HepG2 (cell line): ENCODE measurements around the gene OST4. TPM values are rescaled to one million over a fixed set of nuclear protein-coding genes. Genes with fewer than 3 reads are reported as not detected.

Source experiments
- ARID5B ChIP-seq: IDR thresholded peaks from 2 replicates; pipeline ENCODE4 v1.4.0; 2020; ENCODE audit warnings: mild to moderate bottlenecking, missing genetic modification reagents
- CENPX ChIP-seq: sonication (generic); formaldehyde crosslinking; IDR thresholded peaks from 2 replicates; pipeline ENCODE4 v1.9.0; 2021; ENCODE audit warnings: mild to moderate bottlenecking, missing genetic modification reagents, moderate library complexity
- ERF ChIP-seq: IDR thresholded peaks from 2 replicates; pipeline ENCODE4 v1.6.1; 2018; ENCODE audit warnings: missing biosample characterization, missing genetic modification reagents
- FOXA3 ChIP-seq: IDR thresholded peaks from 2 replicates; pipeline ENCODE4 v1.6.1; 2016; ENCODE audit warnings: missing genetic modification reagents, missing compliant biosample characterization
- FOXJ3 ChIP-seq: sonication (generic); formaldehyde crosslinking; IDR thresholded peaks from 2 replicates; pipeline ENCODE4 v1.4.0; 2020; ENCODE audit warnings: missing genetic modification reagents, mild to moderate bottlenecking, borderline replicate concordance
- KLF12 ChIP-seq: sonication (generic); formaldehyde crosslinking; IDR thresholded peaks from 2 replicates; pipeline ENCODE4 v1.4.0; 2020; ENCODE audit warnings: missing genetic modification reagents, borderline replicate concordance
- MAFG ChIP-seq: sonication (generic); formaldehyde crosslinking; IDR thresholded peaks from 2 replicates; pipeline ENCODE4 v1.5.1; 2020; ENCODE audit warnings: mild to moderate bottlenecking, missing genetic modification reagents
- MAFK ChIP-seq, 2 experiments: IDR thresholded peaks in 1 of 2; conservative IDR thresholded peaks in 1 of 2; 2 replicates each; pipeline ENCODE4 v1.6.1; 2011; ENCODE audit warnings: improper control_type of control experiment in 2 of 2, low read length in 2 of 2
- NCOR1 ChIP-seq: fragments of 200-600 bp; sonication (generic); IDR thresholded peaks from 2 replicates; pipeline ENCODE4 v1.7.0; 2017; ENCODE audit warnings: antibody characterized with exemption, low read length, borderline replicate concordance
- SNAPC4 ChIP-seq: sonication (generic); formaldehyde crosslinking; IDR thresholded peaks from 2 replicates; pipeline ENCODE4 v1.4.0; 2020; ENCODE audit warnings: mild to moderate bottlenecking, missing genetic modification reagents
- TAF1 ChIP-seq: sonication (generic); formaldehyde crosslinking; IDR thresholded peaks from 2 replicates; pipeline ENCODE4 v1.4.0; 2020; ENCODE audit warnings: missing genetic modification reagents
- TFAP4 ChIP-seq: sonication (generic); IDR thresholded peaks from 2 replicates; pipeline ENCODE4 v1.6.1; 2016; ENCODE audit warnings: low read depth, borderline replicate concordance
- TP53 ChIP-seq: sonication (generic); formaldehyde crosslinking; conservative IDR thresholded peaks from 2 replicates; pipeline ENCODE4 v1.4.0; 2020; ENCODE audit warnings: missing genetic modification reagents
- ZBTB33 ChIP-seq: sonication (generic); formaldehyde crosslinking; IDR thresholded peaks from 2 replicates; pipeline ENCODE4 v1.4.0; 2020; ENCODE audit warnings: missing genetic modification reagents
- ZNF260 ChIP-seq: sonication (generic); formaldehyde crosslinking; IDR thresholded peaks from 2 replicates; pipeline ENCODE4 v1.4.0; 2020; ENCODE audit warnings: missing genetic modification reagents, low read depth, mild to moderate bottlenecking, borderline replicate concordance
- ZNF619 ChIP-seq: sonication (generic); formaldehyde crosslinking; IDR thresholded peaks from 2 replicates; pipeline ENCODE4 v1.4.0; 2020; ENCODE audit warnings: mild to moderate bottlenecking, missing genetic modification reagents
- ZNF766 ChIP-seq: sonication (generic); formaldehyde crosslinking; IDR thresholded peaks from 2 replicates; pipeline ENCODE4 v1.5.0; 2020; ENCODE audit warnings: missing genetic modification reagents, borderline replicate concordance
- polyA plus RNA-seq, 8 experiments: library from polyadenylated mRNA; depleted of rRNA in 3 of 8; stranded (reverse) in 7 of 8; unstranded in 1 of 8; fragments of >200 nt; fragmentation: Illumina TruSeq in 4 of 8; extraction: Trizol in 4 of 8; gene quantifications; 2 replicates each; pipeline versions ENCODE4 v1.2.1 to v1.2.3, GENCODE V29; 2011 to 2016; ENCODE audit warnings: low read depth in 4 of 8, missing spikeins in 1 of 8, mixed read lengths in 1 of 8; ENCODE audit not compliant: insufficient read depth in 1 of 8
- total RNA-seq, 5 experiments: library from RNA; depleted of rRNA; stranded (reverse); fragments of >200 nt; fragmentation: Illumina TruSeq; extraction: Trizol; gene quantifications; 2 replicates each; pipeline ENCODE4 v1.2.3, GENCODE V29; 2016; ENCODE audit warnings: low read depth in 1 of 5

Gene OST4
- total and polyA plus RNA-seq, 2 of the 13 experiments (the other 11 are each of a cell fraction or from before 2014, with no cell fraction given): 498 to 584 TPM

- TF ChIP-seq NCOR1: peak; percentile 59; the same call in 1 of the 2 replicates
- no peak for TF ChIP-seq SNAPC4
- TF ChIP-seq MAFK (conservative IDR thresholded peaks at IDR 0.05 in 1 of 2, IDR thresholded peaks at IDR 0.05 in 1 of 2; ENCODE audit: low read length in 2 of 2): peak; percentile 76 to 84
- TF ChIP-seq ZNF619 (CRISPR knock-in tag): peak; percentile 58; the same call in 1 of the 2 replicates
- TF ChIP-seq TFAP4: peak; percentile 68; the same call in 1 of the 2 replicates
- 0 out of 2 replicates have a peak, but pooled peaks have one; percentile 68 for TF ChIP-seq TP53 (CRISPR knock-in tag)
- no peak for TF ChIP-seq ZNF260
- peak; percentile 41; the same call in 1 of the 2 replicates for TF ChIP-seq KLF12 (CRISPR knock-in tag)
- TF ChIP-seq FOXA3: peak; percentile 71
- peak; percentile 44; the same call in 1 of the 2 replicates for TF ChIP-seq TAF1 (CRISPR knock-in tag)
- TF ChIP-seq CENPX (CRISPR knock-in tag): no peak
- TF ChIP-seq ARID5B (CRISPR knock-in tag): peak; percentile 84
- peak; percentile 82; the same call in 1 of the 2 replicates for TF ChIP-seq ERF (CRISPR knock-in tag)
- no peak; the same call in 1 of the 2 replicates for TF ChIP-seq FOXJ3
- TF ChIP-seq ZBTB33 (CRISPR knock-in tag): peak; percentile 33; the same call in 1 of the 2 replicates
- TF ChIP-seq MAFG (CRISPR knock-in tag): peak; percentile 86
- TF ChIP-seq ZNF766 (CRISPR knock-in tag): 0 out of 2 replicates have a peak, but pooled peaks have one; percentile 53
Observed at GRCh38 chr2:27092696-27093429, 21.4 kb upstream of the OST4 start (continued).
